H1 (cell line): Measurements from ENCODE around the gene RASGRP3.

Source experiments
- RNF2 ChIP-seq: fragments of 200-900, 300-1000 bp; sonication (generic); IDR thresholded peaks from 2 replicates; pipeline ENCODE4 v1.7.1; 2016; ENCODE audit warnings: borderline replicate concordance, low read depth, mild to moderate bottlenecking, antibody characterized with exemption, low read length; ENCODE audit not compliant: poor library complexity, severe bottlenecking; ENCODE audit errors: missing control alignments
- SUZ12 ChIP-seq: fragments of 200-600 bp; sonication (generic); IDR thresholded peaks from 2 replicates; pipeline ENCODE4 v1.6.1; 2012; ENCODE audit warnings: mild to moderate bottlenecking, inconsistent platforms, low read length, moderate library complexity, mixed read lengths
- TF ChIP-seq, protein P1 (sequence below), 3 experiments: IDR thresholded peaks; 1 replicate in 2 of 3; 2 replicates in 1 of 3; pipeline versions ENCODE4 v1.5.1 to v1.6.1; 2011; ENCODE audit warnings: low read length in 3 of 3, mild to moderate bottlenecking in 3 of 3, inconsistent platforms in 2 of 3, low read depth in 1 of 3, moderate library complexity in 1 of 3; ENCODE audit not compliant: insufficient read depth in 1 of 3; ENCODE audit errors: control extremely low read depth in 1 of 3

GRCh38 chr2:33581872-33582271 is 105.4 kb downstream of the RASGRP3 start:
- TF ChIP-seq, protein P1, sequence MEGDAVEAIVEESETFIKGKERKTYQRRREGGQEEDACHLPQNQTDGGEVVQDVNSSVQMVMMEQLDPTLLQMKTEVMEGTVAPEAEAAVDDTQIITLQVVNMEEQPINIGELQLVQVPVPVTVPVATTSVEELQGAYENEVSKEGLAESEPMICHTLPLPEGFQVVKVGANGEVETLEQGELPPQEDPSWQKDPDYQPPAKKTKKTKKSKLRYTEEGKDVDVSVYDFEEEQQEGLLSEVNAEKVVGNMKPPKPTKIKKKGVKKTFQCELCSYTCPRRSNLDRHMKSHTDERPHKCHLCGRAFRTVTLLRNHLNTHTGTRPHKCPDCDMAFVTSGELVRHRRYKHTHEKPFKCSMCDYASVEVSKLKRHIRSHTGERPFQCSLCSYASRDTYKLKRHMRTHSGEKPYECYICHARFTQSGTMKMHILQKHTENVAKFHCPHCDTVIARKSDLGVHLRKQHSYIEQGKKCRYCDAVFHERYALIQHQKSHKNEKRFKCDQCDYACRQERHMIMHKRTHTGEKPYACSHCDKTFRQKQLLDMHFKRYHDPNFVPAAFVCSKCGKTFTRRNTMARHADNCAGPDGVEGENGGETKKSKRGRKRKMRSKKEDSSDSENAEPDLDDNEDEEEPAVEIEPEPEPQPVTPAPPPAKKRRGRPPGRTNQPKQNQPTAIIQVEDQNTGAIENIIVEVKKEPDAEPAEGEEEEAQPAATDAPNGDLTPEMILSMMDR (IDR thresholded peaks at IDR 0.05; ENCODE audit: control extremely low read depth in 1 of 3, insufficient read depth in 1 of 3, low read depth in 1 of 3, low read length in 3 of 3) = no peak
- TF ChIP-seq RNF2 (no peak), SUZ12 (no peak)
